Measurements from ENCODE around the gene STH. TPM values are rescaled to one million over a fixed set of nuclear protein-coding genes. Genes with fewer than 3 reads are reported as not detected.

The STH gene
- total RNA-seq, 2 donors from 2014 or later, result not detected

DNA sequence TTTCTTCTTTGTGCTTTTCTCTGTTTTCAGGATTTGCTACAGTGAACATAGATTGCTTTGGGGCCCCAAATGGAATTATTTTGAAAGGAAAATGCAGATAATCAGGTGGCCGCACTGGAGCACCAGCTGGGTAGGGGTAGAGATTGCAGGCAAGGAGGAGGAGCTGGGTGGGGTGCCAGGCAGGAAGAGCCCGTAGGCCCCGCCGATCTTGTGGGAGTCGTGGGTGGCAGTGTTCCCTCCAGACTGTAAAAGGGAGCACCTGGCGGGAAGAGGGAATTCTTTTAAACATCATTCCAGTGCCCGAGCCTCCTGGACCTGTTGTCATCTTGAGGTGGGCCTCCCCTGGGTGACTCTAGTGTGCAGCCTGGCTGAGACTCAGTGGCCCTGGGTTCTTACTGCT, 1.2 kb downstream of the STH start:
- WGBS, 2 donors, result 72 to 76% methylated on average over 7 of the region's 7 CpGs
- no peaks in the 10 kb centered on the region for H3K27me3 ChIP-seq
- DNase-seq (no peak), ATAC-seq (no peak)
- peaks cover 29% of the 10 kb centered on the region for H3K4me1 ChIP-seq
- H3K27ac ChIP-seq, result no peak overlapping the region
- no peaks in the 10 kb centered on the region for H3K9me3 ChIP-seq
- no peak for TF ChIP-seq POLR2A (IDR thresholded peaks at IDR 0.05)
- TF ChIP-seq CTCF (IDR thresholded peaks at IDR 0.05), result no peak
- no peaks in the 10 kb centered on the region for H3K36me3 ChIP-seq (replicated peaks in 1 of 2; ENCODE audit: insufficient read depth in 1 of 2, low read depth in 2 of 2)
- no peak overlapping the region for H3K4me3 ChIP-seq
- intact Hi-C loops (cut with DNase I), result no loop called here

DNA sequence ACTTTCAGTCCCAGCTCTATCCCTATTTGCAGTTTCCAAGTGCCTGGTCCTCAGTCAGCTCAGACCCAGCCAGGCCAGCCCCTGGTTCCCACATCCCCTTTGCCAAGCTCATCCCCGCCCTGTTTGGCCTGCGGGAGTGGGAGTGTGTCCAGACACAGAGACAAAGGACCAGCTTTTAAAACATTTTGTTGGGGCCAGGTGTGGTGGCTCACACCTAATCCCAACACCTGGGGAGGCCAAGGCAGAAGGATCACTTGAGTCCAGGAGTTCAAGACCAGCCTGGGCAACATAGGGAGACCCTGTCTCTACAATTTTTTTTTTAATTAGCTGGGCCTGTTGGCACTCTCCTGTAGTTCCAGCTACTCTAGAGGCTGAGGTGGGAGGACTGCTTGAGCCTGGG, 1.7 kb downstream of the STH start:
- DNase-seq (no peak), ATAC-seq (no peak)
- Histone ChIP-seq H3K4me3 (no peak overlapping the region), H3K4me1 (peaks cover 30% of the 10 kb centered on the region), H3K36me3 (replicated peaks in 1 of 2; ENCODE audit: insufficient read depth in 1 of 2, low read depth in 2 of 2) (no peaks in the 10 kb centered on the region), H3K27me3 (no peaks in the 10 kb centered on the region), H3K27ac (no peak overlapping the region), H3K9me3 (no peaks in the 10 kb centered on the region)
- whole genome bisulfite sequencing, 2 donors, result 63 to 71% methylated on average over 2 of the region's 2 CpGs
- intact Hi-C loops (cut with DNase I), result no loop called here
- TF ChIP-seq POLR2A (IDR thresholded peaks at IDR 0.05) (no peak), CTCF (IDR thresholded peaks at IDR 0.05) (no peak)

- Histone ChIP-seq H3K4me3 (no peak overlapping the region), H3K4me1 (peaks cover 30% of the 10 kb centered on the region), H3K36me3 (replicated peaks in 1 of 2; ENCODE audit: insufficient read depth in 1 of 2, low read depth in 2 of 2) (no peaks in the 10 kb centered on the region), H3K27ac (no peak overlapping the region), H3K9me3 (no peaks in the 10 kb centered on the region), H3K27me3 (no peaks in the 10 kb centered on the region)
- DNase-seq (no peak), ATAC-seq (no peak)
- TF ChIP-seq CTCF (IDR thresholded peaks at IDR 0.05) (no peak), POLR2A (IDR thresholded peaks at IDR 0.05) (no peak)
- intact Hi-C loops (cut with DNase I), result no loop called here
- WGBS, 2 donors, result 74% methylated on average over 13 of the region's 13 CpGs
Observed at GRCh38 chr17:46001390-46002310, 2.6 kb downstream of the STH start.

DNA sequence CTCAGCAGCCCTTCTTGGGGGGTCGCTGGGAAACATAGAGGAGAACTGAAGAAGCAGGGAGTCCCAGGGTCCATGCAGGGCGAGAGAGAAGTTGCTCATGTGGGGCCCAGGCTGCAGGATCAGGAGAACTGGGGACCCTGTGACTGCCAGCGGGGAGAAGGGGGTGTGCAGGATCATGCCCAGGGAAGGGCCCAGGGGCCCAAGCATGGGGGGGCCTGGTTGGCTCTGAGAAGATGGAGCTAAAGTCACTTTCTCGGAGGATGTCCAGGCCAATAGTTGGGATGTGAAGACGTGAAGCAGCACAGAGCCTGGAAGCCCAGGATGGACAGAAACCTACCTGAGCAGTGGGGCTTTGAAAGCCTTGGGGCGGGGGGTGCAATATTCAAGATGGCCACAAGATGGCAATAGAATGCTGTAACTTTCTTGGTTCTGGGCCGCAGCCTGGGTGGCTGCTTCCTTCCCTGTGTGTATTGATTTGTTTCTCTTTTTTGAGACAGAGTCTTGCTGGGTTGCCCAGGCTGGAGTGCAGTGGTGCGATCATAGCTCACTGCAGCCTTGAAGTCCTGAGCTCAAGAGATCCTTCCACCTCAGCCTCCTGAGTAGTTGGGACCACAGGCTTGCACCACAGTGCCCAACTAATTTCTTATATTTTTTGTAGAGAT, 3.4 kb downstream of the STH start:
- peaks cover 30% of the 10 kb centered on the region for H3K4me1 ChIP-seq
- DNase-seq, result peak; percentile 82 to 88 (median 86)
- no peak overlapping the region for H3K4me3 ChIP-seq
- no peaks in the 10 kb centered on the region for H3K36me3 ChIP-seq (replicated peaks in 1 of 2; ENCODE audit: insufficient read depth in 1 of 2, low read depth in 2 of 2)
- H3K9me3 ChIP-seq, result no peaks in the 10 kb centered on the region
- WGBS, 2 donors, result 20 to 22% methylated on average over 8 of the region's 8 CpGs
- TF ChIP-seq POLR2A (IDR thresholded peaks at IDR 0.05) (no peak), CTCF (IDR thresholded peaks at IDR 0.05) (peak; percentile 93 to 99 (median 98))
- peak overlapping the region in 3 of 4 donors; percentile 68 to 79 (median 72) for H3K27ac ChIP-seq
- no peaks in the 10 kb centered on the region for H3K27me3 ChIP-seq
- intact Hi-C loops (cut with DNase I), result no loop called here
- ATAC-seq, result peak; percentile 78

Data from body of pancreas (tissue), 4 donors.